SK-N-MC (cell line): ENCODE data around the gene SLCO3A1.

ENCODE experiments used
- EZH2 ChIP-seq: fragments of 200-600 bp; sonication (generic); IDR thresholded peaks from one replicate; pipeline ENCODE4 v1.6.1; 2017; ENCODE audit warnings: antibody characterized with exemption
- POLR2AphosphoS5 ChIP-seq: IDR thresholded peaks from 2 replicates; pipeline ENCODE4 v1.6.1; 2012; ENCODE audit warnings: mild to moderate bottlenecking, low read depth, low read length, borderline replicate concordance

DNA sequence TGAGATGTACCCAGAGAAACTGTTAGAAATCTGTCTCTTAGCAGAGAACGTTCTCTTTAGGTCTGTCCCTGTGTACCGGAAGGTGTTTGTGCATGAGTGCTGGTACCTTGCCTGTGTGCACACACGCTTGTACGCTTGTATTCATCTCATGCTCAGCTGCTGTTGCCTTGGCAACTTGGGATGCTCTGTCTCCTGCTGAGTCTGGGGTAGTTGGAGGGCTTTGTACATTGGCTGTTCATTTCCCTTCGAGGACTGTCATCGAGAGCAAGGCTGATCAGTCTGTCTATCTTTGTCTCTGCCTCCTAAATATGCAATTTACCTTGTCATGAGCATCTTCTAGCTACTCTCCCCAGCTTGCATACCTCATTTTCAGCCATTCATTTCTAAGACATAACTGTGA is 147.2 kb downstream of the SLCO3A1 start:
- TF ChIP-seq POLR2AphosphoS5 (no peak), EZH2 (no peak)
